ENCODE results near the gene FAM83F.

FAM83F gene

GRCh38 chr22:40001106-40001505 is 6.4 kb downstream of the FAM83F start:
- no peak for TF ChIP-seq CTCF (IDR thresholded peaks at IDR 0.05)

- no peak for TF ChIP-seq CTCF (IDR thresholded peaks at IDR 0.05)
Measured at GRCh38 chr22:40001800-40002577, 7.2 kb downstream of the FAM83F start.

GRCh38 chr22:40002935-40003715 is 8.4 kb downstream of the FAM83F start:
- TF ChIP-seq CTCF (IDR thresholded peaks at IDR 0.05), result no peak

GRCh38 chr22:40004836-40005235 is 10.1 kb downstream of the FAM83F start:
- no peak for TF ChIP-seq CTCF (IDR thresholded peaks at IDR 0.05)

GRCh38 chr22:40006641-40007040 is 11.9 kb downstream of the FAM83F start:
- no peak for TF ChIP-seq CTCF (IDR thresholded peaks at IDR 0.05)

GRCh38 chr22:40007853-40008710 is 13.3 kb downstream of the FAM83F start:
- no peak for TF ChIP-seq CTCF (IDR thresholded peaks at IDR 0.05)

- TF ChIP-seq CTCF (IDR thresholded peaks at IDR 0.05), result no peak
Measured at GRCh38 chr22:40008726-40009291, 14.1 kb downstream of the FAM83F start.

Data from LNCAP (cell line).